ENCODE data around the gene ASTN2.

The ASTN2 gene

DNA sequence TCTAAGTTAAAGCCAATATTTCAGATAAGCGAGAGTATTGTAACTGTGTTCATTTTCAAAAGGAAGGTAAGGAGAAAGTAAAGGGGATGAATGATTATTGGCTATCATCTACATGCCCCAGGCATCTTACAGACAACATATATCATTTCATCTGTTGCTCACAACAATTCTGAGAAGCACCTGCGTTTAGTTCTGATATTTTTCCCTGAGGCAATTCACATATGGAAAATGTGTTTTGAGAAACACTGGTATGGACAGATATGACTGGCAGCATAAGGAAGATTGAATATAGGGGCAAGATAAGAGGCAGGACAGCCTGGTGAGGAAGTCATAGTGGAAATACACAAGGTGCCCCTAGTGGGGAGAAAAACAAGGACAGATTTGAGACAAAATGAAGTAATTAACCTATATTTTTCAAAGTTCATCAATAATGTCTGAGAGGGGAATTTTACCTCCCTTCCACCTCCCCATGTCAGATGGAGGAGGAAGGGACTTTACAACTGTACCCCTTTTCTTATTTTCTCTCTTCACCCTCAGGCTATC, 815.4 kb downstream of the ASTN2 start:
- FAIRE-seq: peak; percentile 15
- DNase-seq (ENCODE audit: insufficient read length, low spot score): no peak
- TF ChIP-seq POLR2A (IDR thresholded peaks at IDR 0.05; ENCODE audit: low read depth, low read length): no peak

GRCh38 chr9:116596646-116597045, 818.2 kb downstream of the ASTN2 start:
- FAIRE-seq (peak; percentile 77), DNase-seq (ENCODE audit: insufficient read length, low spot score) (no peak)
- TF ChIP-seq POLR2A (IDR thresholded peaks at IDR 0.05; ENCODE audit: low read depth, low read length): no peak

DNA sequence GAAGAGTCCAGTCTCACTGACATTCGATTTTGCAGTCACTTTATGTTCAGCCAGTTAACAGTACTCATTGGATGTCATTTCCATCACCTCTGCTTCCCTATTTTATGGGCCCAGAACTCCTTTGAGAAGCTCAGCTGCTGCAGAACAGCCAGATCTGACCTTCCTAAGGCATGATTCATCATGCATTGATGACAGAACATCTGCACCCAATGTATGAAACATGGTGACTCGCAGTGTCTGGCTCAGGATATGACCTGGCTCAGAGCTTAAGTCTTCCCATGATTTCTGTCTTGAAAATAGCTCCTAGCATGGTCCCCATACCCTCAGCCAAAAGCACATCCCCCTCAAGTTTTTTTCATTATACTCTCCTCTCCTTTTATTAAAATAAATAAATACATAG, 820.3 kb downstream of the ASTN2 start:
- TF ChIP-seq POLR2A (IDR thresholded peaks at IDR 0.05; ENCODE audit: low read depth, low read length): no peak

DNA sequence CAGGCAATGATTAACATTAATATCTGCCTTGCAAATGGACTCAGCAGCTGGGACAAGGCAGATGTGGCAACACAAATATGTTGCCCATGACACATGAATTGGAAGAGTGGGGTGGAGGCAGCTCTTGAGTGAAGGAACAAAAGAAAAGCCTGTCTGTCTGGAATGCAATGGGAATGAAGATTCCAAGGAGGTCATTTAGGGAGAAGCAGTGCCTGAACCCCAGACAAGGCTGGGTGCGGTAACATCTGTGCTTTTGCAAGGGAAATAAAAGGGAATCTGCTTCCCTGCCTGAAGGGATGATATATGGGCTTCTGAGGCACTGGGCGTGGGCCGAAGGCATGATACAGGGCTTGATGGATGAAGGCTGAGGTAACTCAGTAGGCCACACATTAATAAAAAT, 821.9 kb downstream of the ASTN2 start:
- TF ChIP-seq POLR2A (IDR thresholded peaks at IDR 0.05; ENCODE audit: low read depth, low read length): no peak
- DNase-seq (ENCODE audit: insufficient read length, low spot score) (no peak), FAIRE-seq (no peak)

More for the DNA sequence above, 820.3 kb downstream of the ASTN2 start:
- DNase-seq (ENCODE audit: insufficient read length, low spot score): peak; percentile 76
- peak; percentile 96 for FAIRE-seq

- TF ChIP-seq POLR2A (IDR thresholded peaks at IDR 0.05; ENCODE audit: low read depth, low read length): no peak
- peak; percentile 89 for FAIRE-seq
- DNase-seq (ENCODE audit: insufficient read length, low spot score): peak; percentile 55
Measured at GRCh38 chr9:116589392-116590354, 825.2 kb downstream of the ASTN2 start.

GRCh38 chr9:116587919-116588318, 826.9 kb downstream of the ASTN2 start:
- FAIRE-seq: no peak
- no peak for TF ChIP-seq POLR2A (IDR thresholded peaks at IDR 0.05; ENCODE audit: low read depth, low read length)

DNA sequence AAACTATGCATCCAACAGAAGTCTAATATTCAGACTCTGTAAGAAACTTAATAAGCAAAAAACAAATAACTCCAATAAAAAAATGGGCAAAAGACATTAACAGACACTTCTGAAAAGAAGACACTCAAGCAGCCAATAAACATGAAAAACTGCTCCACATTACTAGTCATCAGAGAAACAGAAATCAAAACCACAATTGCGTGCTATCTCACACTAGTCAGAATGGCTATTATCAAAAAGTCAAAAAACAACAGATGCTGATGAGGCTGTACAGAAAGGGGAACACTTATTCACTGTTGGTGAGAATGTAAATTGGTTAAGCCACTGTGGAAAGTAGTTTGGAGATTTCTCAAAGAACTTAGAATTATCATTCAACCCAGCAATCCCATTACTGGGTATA, 829.0 kb downstream of the ASTN2 start:
- peak; percentile 48 for FAIRE-seq

More at GRCh38 chr9:116587919-116588318, 826.9 kb downstream of the ASTN2 start:
- no peak for DNase-seq (ENCODE audit: insufficient read length, low spot score)

DNA sequence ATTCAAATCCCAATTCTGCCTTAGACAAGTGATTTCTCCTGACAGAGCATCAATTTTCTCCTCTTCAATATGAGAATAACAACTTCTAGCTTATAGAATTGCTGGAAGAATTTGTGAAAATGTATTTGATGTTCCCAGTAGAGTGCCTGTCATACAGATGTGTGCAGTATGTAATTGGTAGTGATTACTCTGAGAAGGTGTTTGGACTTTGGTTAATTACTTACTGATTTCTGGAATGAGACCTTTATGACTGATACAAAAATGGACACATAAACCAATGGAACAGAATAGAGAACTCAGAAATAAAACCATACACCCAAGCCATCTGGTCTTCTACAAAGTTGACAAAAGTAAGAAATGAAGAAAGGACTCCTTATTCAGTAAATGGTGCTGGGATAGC, 829.7 kb downstream of the ASTN2 start:
- DNase-seq (ENCODE audit: insufficient read length, low spot score) (no peak), FAIRE-seq (no peak)
- TF ChIP-seq POLR2A (IDR thresholded peaks at IDR 0.05; ENCODE audit: low read depth, low read length): no peak

More for the DNA sequence above, 829.0 kb downstream of the ASTN2 start:
- DNase-seq (ENCODE audit: insufficient read length, low spot score): no peak
- TF ChIP-seq POLR2A (IDR thresholded peaks at IDR 0.05; ENCODE audit: low read depth, low read length): no peak

DNA sequence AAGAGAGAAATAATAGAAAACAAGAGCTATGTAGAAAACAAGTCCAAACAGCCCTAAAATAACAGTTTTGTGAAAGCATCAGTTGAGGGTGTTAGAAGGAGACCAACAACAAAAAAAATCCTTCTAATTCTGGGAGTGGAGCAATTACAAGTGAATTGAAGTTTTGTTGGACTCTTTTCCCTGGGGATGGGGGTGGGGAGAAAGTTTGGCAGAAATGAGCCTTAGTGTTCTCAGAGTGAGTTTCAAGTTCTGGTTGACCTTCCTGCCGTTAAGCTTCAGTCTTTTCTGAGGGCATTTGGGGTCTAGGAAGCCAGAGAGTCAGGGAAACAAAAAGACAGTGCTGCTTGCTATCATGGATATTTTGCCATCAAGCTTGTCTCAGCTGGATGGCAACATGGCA, 834.0 kb downstream of the ASTN2 start:
- FAIRE-seq (no peak), DNase-seq (ENCODE audit: insufficient read length, low spot score) (no peak)
- no peak for TF ChIP-seq POLR2A (IDR thresholded peaks at IDR 0.05; ENCODE audit: low read depth, low read length)

DNA sequence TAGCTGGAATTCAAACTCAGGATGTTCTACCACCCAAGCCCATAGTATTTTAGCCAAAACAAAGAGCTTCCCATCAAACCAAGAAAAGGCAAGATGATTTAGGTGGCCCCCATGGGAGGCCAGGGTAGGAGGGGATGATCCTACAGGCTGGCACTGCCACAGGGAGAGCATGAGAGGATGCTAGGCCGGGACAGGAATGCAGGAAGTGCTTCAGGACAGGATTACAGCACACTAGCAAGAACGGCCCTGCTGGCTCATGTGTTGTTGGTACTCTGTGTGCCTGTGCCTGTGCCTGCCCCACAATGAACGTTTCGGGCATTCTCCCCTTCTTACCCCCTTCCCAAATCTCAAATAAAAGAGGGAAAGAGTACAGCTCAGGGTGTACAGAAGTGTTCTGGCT, 838.5 kb downstream of the ASTN2 start:
- no peak for FAIRE-seq
- no peak for TF ChIP-seq POLR2A (IDR thresholded peaks at IDR 0.05; ENCODE audit: low read depth, low read length)
- no peak for DNase-seq (ENCODE audit: insufficient read length, low spot score)

DNA sequence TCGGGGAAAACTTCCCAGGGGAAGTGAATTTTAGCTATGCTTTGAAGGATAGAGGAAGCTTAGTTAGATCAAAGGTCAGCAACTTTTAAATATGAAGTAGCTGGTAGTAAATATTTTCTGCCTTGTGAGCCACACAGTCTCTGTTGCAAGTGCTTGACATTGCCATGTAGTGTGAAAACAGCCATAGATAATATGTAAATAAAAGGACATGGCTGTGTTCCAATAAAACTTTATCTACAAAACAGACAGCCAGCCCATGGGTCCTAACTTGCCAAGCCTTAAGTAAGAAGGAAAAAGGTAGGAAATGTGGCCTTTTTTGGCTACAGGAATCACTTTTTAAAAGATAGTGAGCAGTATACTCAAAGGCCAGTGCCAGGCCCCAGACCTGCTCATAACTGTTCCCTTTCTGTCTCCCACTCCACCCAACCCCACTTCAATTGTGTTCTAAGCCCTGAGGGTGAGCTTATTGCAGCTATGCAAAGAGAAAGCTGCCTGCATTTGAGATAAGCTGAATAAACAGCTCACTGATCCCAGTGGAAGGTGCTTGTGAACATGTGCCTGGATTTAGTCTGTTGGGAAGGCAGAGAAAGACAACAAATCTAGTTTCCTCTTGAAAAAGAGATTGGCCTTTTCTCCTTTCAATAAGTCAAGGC, 840.7 kb downstream of the ASTN2 start:
- DNase-seq (ENCODE audit: insufficient read length, low spot score) (no peak), FAIRE-seq (no peak)
- no peak for TF ChIP-seq POLR2A (IDR thresholded peaks at IDR 0.05; ENCODE audit: low read depth, low read length)

GRCh38 chr9:116572095-116572748, 842.6 kb downstream of the ASTN2 start:
- DNase-seq (ENCODE audit: insufficient read length, low spot score): peak; percentile 97
- TF ChIP-seq POLR2A (IDR thresholded peaks at IDR 0.05; ENCODE audit: low read depth, low read length): no peak
- FAIRE-seq: peak; percentile 96

GRCh38 chr9:116569111-116569510, 845.7 kb downstream of the ASTN2 start:
- no peak for DNase-seq (ENCODE audit: insufficient read length, low spot score)
- FAIRE-seq: no peak
- no peak for TF ChIP-seq POLR2A (IDR thresholded peaks at IDR 0.05; ENCODE audit: low read depth, low read length)
